Stimulated activated CD8-positive, alpha-beta memory T cell treated with anti-CD3 and anti-CD28 coated beads, Interleukin-12 subunit alpha, Interleukin-12 subunit beta, amount 100 ng/mL, for 4 hours (primary cell): Measurements from ENCODE around the gene NPR3.

Experiments used
- DNase-seq: peaks from one replicate; pipeline ENCODE4 v3.0.0-alpha.2; 2020; ENCODE audit warnings: low read depth

NPR3 gene

GRCh38 chr5:32712481-32713360 lies 1.6 kb downstream of the NPR3 start:
- DNase-seq, result no peak

- DNase-seq, result no peak
Measured at GRCh38 chr5:32713361-32713769, 2.2 kb downstream of the NPR3 start.

GRCh38 chr5:32713770-32714381 lies 2.8 kb downstream of the NPR3 start:
- DNase-seq, result no peak

- no peak for DNase-seq
Measured at GRCh38 chr5:32714836-32715235, 3.7 kb downstream of the NPR3 start.

- DNase-seq, result no peak
Measured at GRCh38 chr5:32720300-32720699, 9.2 kb downstream of the NPR3 start.

GRCh38 chr5:32721626-32722025 lies 10.5 kb downstream of the NPR3 start:
- no peak for DNase-seq

- DNase-seq, result no peak
Measured at GRCh38 chr5:32722957-32723356, 11.8 kb downstream of the NPR3 start.

- no peak for DNase-seq
Measured at GRCh38 chr5:32724526-32724925, 13.4 kb downstream of the NPR3 start.

GRCh38 chr5:32726086-32726557 lies 15.0 kb downstream of the NPR3 start:
- no peak for DNase-seq

GRCh38 chr5:32729651-32730050 lies 18.5 kb downstream of the NPR3 start:
- no peak for DNase-seq

GRCh38 chr5:32733590-32734340 lies 22.6 kb downstream of the NPR3 start:
- no peak for DNase-seq

- DNase-seq, result no peak
Measured at GRCh38 chr5:32734827-32735378, 23.8 kb downstream of the NPR3 start.

GRCh38 chr5:32735512-32735911 lies 24.4 kb downstream of the NPR3 start:
- DNase-seq, result no peak

GRCh38 chr5:32736842-32737241 lies 25.7 kb downstream of the NPR3 start:
- no peak for DNase-seq

- no peak for DNase-seq
Measured at GRCh38 chr5:32740651-32741050, 29.5 kb downstream of the NPR3 start.

GRCh38 chr5:32745317-32745716 lies 34.2 kb downstream of the NPR3 start:
- no peak for DNase-seq

GRCh38 chr5:32752411-32752810 lies 41.3 kb downstream of the NPR3 start:
- DNase-seq, result no peak

- no peak for DNase-seq
Measured at GRCh38 chr5:32753051-32753450, 41.9 kb downstream of the NPR3 start.

- DNase-seq, result no peak
Measured at GRCh38 chr5:32753765-32754164, 42.6 kb downstream of the NPR3 start.

- DNase-seq, result no peak
Measured at GRCh38 chr5:32754284-32754683, 43.2 kb downstream of the NPR3 start.

- no peak for DNase-seq
Measured at GRCh38 chr5:32760091-32760509, 49.0 kb downstream of the NPR3 start.

- DNase-seq, result no peak
Measured at GRCh38 chr5:32765266-32765665, 54.1 kb downstream of the NPR3 start.
